Fibroblast of skin of back (primary cell): ENCODE measurements around the gene SERPINA5.

ENCODE experiments used
- DNase-seq: peaks from one replicate; pipeline ENCODE4 v3.0.0-alpha.2; 2013

The SERPINA5 gene

GRCh38 chr14:94550041-94550440 lies 31.2 kb upstream of the SERPINA5 start:
- no peak for DNase-seq

DNA sequence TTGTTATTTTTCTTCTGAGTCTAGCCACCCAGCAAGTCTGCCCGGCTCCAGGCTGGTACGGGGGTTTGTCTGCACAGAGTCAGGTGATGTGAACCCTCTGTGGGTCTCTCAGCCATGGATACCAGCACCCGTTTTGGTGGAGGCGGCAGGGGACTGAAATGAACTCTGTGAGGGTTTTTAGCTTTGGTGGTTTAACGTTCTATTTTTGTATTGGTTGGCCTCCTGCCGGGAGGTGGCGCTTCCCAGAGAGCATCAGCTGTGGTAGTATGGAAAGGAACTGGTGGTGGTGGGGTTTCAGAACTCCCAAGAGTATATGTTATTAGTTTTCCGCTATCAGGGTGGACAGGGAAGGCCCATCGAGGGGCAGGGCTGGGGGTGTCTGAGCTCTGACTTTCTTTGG lies 25.2 kb upstream of the SERPINA5 start:
- DNase-seq: no peak

- DNase-seq: no peak
These were observed 23.9 kb upstream of the SERPINA5 start for GRCh38 chr14:94557327-94557726.

DNA sequence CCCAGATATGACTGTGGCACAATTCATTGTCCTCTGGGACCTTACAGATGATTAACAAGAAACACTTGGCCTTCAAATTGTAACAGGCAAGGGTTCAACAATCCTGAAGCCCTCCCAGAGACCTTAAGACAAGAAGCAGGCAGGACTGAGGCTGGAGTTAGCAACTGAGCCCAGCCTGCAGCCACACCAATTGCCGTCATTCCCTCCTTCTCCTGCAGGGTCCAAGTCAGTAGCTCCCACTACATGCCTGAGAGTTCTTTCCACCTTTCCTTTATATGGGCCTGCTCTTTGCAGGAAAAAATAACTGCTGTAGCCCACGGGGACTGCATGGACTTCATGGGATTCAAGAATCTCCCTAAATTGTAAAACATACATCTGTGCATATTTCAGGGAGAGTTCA lies 22.4 kb upstream of the SERPINA5 start:
- no peak for DNase-seq

DNA sequence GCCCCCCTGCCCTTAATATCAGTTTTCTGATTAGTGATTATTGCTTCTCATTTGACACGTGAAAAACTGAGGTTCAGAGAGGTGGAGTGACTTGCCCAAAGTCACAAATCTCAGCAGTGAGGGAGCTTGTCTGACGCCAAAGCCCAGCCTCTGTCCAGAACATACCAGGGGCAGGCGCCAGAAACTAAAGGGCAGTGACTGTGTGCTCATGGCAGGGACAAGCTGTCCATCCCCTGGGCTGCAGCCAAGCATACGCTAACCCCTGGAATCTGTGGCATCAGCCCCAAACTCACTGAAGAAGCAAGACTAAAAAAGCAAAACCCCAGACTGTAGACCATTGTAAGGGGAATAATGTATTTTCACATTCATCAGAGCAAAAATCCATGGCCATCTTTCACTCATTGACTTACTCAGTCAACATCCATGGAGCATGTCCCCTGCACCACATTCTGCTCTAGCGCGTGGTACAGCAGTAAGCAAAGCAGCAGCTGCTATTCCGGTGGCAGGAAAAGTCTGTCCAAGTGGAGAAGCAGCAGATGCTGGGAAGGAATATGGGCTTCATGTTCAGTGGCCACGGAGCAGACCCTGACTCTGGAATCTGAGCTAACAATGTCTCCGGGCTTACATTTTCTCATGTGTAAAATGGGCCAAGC lies 21.5 kb upstream of the SERPINA5 start:
- DNase-seq: no peak

DNA sequence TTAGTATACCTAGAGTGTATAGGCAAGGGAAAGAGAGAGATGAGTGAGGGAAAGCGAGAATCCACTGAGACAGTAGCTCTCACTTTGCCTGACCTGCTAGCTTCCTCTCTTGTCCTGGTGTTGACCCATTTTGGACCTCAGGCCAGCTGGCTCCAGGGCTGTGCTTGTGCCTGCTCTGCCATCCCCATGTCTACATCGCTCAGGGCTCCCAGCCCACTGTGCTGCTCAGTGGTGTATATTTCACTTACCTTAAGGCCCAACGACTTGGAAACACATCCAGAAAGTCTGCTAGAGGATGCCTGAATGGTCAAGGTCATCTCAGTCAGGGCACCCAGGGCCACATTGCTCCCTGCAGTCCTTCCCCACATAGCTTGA lies 20.9 kb upstream of the SERPINA5 start:
- DNase-seq: no peak

DNA sequence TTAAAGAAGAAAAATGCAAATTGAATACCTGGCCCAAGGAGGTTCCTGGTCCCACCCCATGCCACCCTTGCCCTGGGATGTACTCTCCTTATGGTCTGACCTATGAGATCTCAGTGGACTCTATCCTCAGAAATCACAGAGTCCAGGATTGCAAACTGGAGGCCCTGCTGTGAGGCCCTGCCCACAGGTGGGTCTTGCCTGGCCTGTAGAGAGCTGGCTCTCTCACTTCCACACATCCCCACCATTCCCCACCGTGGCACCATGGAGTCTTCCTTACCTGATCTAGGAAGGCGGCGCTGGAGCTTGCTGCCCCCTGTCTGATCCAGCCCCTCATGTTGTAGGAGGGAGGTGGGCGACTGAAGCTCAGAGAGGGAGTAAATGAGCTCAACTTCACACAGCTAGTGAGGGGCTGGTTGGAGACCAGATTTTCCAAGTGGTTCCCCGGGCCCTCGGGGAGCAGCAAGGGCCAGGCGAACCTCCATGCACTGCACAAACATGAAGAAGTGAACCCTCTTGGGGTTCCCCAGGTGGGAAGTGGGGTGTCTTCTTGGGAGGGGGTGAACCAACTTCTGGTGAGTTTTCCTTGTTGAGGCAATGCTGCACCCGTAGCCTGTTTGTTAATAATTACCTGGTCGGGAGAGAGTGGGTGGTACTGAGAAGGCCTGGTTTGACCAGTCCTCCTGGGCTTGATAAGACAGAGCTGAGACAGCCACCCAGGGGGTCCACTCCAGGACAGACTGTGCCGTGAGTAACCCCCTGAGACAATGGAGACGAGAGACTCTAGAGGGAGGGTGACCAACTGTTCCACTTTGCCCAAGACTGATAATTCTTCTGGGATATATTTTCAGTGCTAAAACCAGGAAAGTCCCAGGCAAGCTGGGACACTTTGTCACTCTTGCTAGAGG lies 20.2 kb upstream of the SERPINA5 start, which contains the start of gene SERPINA4:
TSS of gene SERPINA4 (plus strand) at position 692 of the 905 bp plus-strand sequence. CDS start 2,041 bp downstream, outside the sequence.
- DNase-seq: no peak

DNA sequence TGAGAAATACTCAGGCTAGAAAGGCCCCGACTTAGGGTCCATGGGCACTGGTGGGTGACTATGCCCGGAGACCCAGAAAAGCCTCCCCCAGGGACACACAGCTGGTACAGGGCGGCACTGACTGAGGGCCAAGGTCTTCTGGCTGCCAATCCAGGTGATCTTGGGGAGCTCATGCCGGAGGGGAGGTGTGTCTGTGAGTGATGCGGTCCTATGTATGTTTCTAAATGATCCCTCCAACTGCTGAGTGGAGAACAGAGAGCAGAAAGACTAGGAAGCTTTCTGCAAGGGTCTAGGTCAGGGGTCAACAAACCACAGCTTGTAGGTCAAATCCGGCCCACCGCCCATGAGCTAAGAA lies 19.6 kb upstream of the SERPINA5 start:
- no peak for DNase-seq

- no peak for DNase-seq
These were observed 19.2 kb upstream of the SERPINA5 start for GRCh38 chr14:94562022-94562421.

GRCh38 chr14:94562941-94563883 lies 18.0 kb upstream of the SERPINA5 start:
- no peak for DNase-seq

DNA sequence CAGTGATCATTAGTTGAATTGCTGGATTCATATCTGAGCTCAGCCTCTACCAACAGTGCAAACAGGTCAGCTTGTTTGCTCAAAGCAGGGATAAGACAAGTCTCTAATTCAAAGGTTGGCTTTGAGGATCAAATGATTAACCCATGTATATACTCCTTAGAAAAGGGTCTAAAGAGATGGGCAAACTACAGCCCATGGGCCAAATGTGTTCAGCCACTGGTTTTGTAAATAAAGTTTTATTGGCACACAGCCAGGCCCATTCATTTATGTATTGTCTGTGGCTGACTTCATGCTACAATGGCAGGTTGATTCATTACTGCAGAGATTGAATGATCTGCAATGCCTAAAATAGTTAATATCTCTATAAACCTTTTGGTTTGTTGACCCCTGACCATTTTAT lies 16.8 kb upstream of the SERPINA5 start:
- no peak for DNase-seq

GRCh38 chr14:94568186-94568585 lies 13.0 kb upstream of the SERPINA5 start:
- DNase-seq: no peak

DNA sequence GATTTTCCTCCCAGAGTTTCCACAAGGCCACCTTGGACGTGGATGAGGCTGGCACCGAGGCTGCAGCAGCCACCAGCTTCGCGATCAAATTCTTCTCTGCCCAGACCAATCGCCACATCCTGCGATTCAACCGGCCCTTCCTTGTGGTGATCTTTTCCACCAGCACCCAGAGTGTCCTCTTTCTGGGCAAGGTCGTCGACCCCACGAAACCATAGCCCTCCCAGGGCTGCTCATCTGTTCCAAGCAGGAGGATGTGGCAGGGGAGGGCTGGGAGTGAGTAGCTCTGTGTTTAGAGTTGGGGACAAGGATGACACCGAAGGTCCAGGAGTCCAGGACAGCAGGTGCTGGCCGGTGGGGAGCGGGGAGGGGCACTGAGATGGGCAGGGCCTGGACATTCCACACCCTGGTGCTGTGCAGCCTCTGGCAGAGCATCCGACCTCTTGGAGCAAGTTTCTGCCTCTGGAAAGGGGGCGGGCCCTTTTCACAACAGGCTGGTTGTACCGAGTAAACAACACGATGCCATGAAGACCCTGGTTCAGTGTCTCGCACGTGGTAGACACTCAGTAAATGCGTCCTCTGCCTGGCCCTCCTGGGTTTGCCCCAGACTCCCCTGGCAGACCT lies 11.7 kb upstream of the SERPINA5 start:
- DNase-seq: no peak

GRCh38 chr14:94570002-94570400 lies 11.2 kb upstream of the SERPINA5 start:
- no peak for DNase-seq

GRCh38 chr14:94570440-94570839 lies 10.8 kb upstream of the SERPINA5 start:
- no peak for DNase-seq

DNA sequence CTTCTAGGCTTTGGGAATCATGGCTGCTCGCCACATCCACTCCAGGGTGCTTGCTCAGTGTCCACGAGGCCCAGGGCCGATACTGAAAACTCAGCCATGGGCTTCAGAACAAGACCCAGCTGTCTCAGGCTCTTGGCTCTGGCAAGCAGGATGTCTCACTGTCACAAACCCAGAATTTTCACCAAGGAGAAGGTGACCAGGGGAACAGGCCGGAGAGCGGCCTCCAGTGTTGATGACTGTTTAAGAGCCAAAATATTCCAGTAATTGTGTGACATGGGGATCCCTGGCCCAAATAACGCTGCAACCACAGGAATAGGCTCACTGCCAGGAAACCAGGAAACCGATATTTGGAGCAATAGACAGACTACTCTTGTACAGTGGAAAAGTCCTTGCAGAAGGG lies 9.8 kb upstream of the SERPINA5 start:
- peak; percentile 10 for DNase-seq

- peak; percentile 72 for DNase-seq
These were observed 9.3 kb upstream of the SERPINA5 start for GRCh38 chr14:94571950-94572349.

- no peak for DNase-seq
These were observed 8.5 kb upstream of the SERPINA5 start for GRCh38 chr14:94572637-94573303.

- no peak for DNase-seq
These were observed 7.5 kb upstream of the SERPINA5 start for GRCh38 chr14:94573475-94574277.

DNA sequence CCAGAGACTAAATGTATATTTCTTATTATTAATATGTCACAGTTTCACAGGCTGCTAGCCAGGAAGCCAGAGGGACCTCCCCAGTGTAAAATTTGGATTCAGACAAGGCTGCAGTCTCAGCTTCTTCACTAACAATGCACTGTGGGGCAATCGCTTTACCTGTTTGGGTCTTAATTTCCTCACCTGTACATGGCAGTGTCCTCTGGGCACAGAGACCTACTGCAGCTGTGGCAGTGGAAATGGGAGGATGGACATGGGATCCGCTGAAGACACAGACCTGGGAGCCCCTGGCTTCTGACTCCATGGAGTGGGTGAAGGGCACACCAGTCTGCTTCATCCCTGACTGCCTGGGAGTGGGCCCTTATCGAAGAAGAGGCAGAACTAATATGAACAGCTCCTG lies 6.9 kb upstream of the SERPINA5 start:
- DNase-seq: no peak
